Measurements from ENCODE around the gene OTUB1. TPM values are rescaled to one million over a fixed set of nuclear protein-coding genes. Genes with fewer than 3 reads are reported as not detected.

Gene OTUB1
- total and polyA plus RNA-seq, 2 donors (not counting 1 experiment from before 2014, with no cell fraction given) = 78.2 to 119 TPM

- no peak overlapping the region for H3K4me3 ChIP-seq (ENCODE audit: control extremely low read depth in 1 of 5, extremely low read depth in 1 of 5, insufficient read depth in 1 of 5, low read depth in 2 of 5, low read length in 4 of 5)
- no peaks in the 10 kb centered on the region for H3K79me2 ChIP-seq (ENCODE audit: control insufficient read depth, insufficient read depth, low read length)
- H3K36me3 ChIP-seq (replicated peaks in 1 of 2; ENCODE audit: control extremely low read depth in 1 of 2, control insufficient read depth in 1 of 2, extremely low read depth in 1 of 2, insufficient read depth in 2 of 2, low read length in 1 of 2) = no peaks in the 10 kb centered on the region
- no peaks in the 10 kb centered on the region for H3K4me1 Mint-ChIP-seq
- H3K9me3 ChIP-seq (ENCODE audit: control extremely low read depth in 1 of 3, control insufficient read depth in 2 of 3, insufficient read depth in 1 of 3, low read length in 2 of 3) = no peaks in the 10 kb centered on the region
- H3K27ac ChIP-seq (ENCODE audit: low read length in 2 of 2) = no peak overlapping the region
- DNase-seq = no peak
- H3K27me3 Mint-ChIP-seq = no peaks in the 10 kb centered on the region
- H2AFZ ChIP-seq (ENCODE audit: insufficient read depth, low read depth, low read length, poor library complexity, severe bottlenecking) = no peak overlapping the region
- CTCF ChIA-PET = no interaction called here
- no peak overlapping the region for H3K4me2 ChIP-seq (replicated peaks; ENCODE audit: low read depth, low read length, poor library complexity, severe bottlenecking)
- intact Hi-C loops (cut with micrococcal nuclease) = no loop called here
- H3K27me3 ChIP-seq (replicated peaks in 1 of 4; ENCODE audit: control extremely low read depth in 1 of 4, control insufficient read depth in 3 of 4, insufficient read depth in 4 of 4, low read length in 3 of 4) = no peaks in the 10 kb centered on the region
- H3K4me3 Mint-ChIP-seq = no peak overlapping the region
- no peaks in the 10 kb centered on the region for H4K20me1 ChIP-seq (ENCODE audit: control insufficient read depth, insufficient read depth, low read length, poor library complexity, severe bottlenecking)
- no peaks in the 10 kb centered on the region for H3K4me1 ChIP-seq (ENCODE audit: control insufficient read depth in 2 of 2, insufficient read depth in 2 of 2, low read length in 2 of 2)
- no peak for ATAC-seq (ENCODE audit: low read depth)
- WGBS (ENCODE audit: insufficient coverage) = 92% methylated on average over 7 of the region's 7 CpGs
- H3K9ac ChIP-seq (ENCODE audit: low read length) = no peak overlapping the region
- POLR2A ChIA-PET = no interaction called here
- H3K27ac Mint-ChIP-seq = no peak overlapping the region
- TF ChIP-seq CTCF (IDR thresholded peaks at IDR 0.05) (no peak), EZH2 (IDR thresholded peaks at IDR 0.05; ENCODE audit: borderline replicate concordance, insufficient read depth, low read depth, low read length, poor library complexity, severe bottlenecking) (no peak)
- H3K9me3 Mint-ChIP-seq (ENCODE audit: insufficient read depth) = no peaks in the 10 kb centered on the region
Measured at GRCh38 chr11:64017945-64018224, 31.6 kb downstream of the OTUB1 start.

- H4K20me1 ChIP-seq (ENCODE audit: control insufficient read depth, insufficient read depth, low read length, poor library complexity, severe bottlenecking) = no peaks in the 10 kb centered on the region
- H3K4me3 ChIP-seq (ENCODE audit: control extremely low read depth in 1 of 5, extremely low read depth in 1 of 5, insufficient read depth in 1 of 5, low read depth in 2 of 5, low read length in 4 of 5) = no peak overlapping the region
- Mint-ChIP-seq H3K27me3 (no peaks in the 10 kb centered on the region), H3K27ac (no peak overlapping the region), H3K4me1 (no peaks in the 10 kb centered on the region), H3K9me3 (ENCODE audit: insufficient read depth) (no peaks in the 10 kb centered on the region), H3K4me3 (no peak overlapping the region)
- no peaks in the 10 kb centered on the region for H3K79me2 ChIP-seq (ENCODE audit: control insufficient read depth, insufficient read depth, low read length)
- no peaks in the 10 kb centered on the region for H3K9me3 ChIP-seq (ENCODE audit: control extremely low read depth in 1 of 3, control insufficient read depth in 2 of 3, insufficient read depth in 1 of 3, low read length in 2 of 3)
- no peaks in the 10 kb centered on the region for H3K27me3 ChIP-seq (replicated peaks in 1 of 4; ENCODE audit: control extremely low read depth in 1 of 4, control insufficient read depth in 3 of 4, insufficient read depth in 4 of 4, low read length in 3 of 4)
- no peaks in the 10 kb centered on the region for H3K36me3 ChIP-seq (replicated peaks in 1 of 2; ENCODE audit: control extremely low read depth in 1 of 2, control insufficient read depth in 1 of 2, extremely low read depth in 1 of 2, insufficient read depth in 2 of 2, low read length in 1 of 2)
- POLR2A ChIA-PET = no interaction called here
- 91% methylated on average over 8 of the region's 8 CpGs for WGBS (ENCODE audit: insufficient coverage)
- DNase-seq (no peak), ATAC-seq (ENCODE audit: low read depth) (no peak)
- intact Hi-C loops (cut with micrococcal nuclease) = no loop called here
- no peak overlapping the region for H3K9ac ChIP-seq (ENCODE audit: low read length)
- no peak overlapping the region for H3K4me2 ChIP-seq (replicated peaks; ENCODE audit: low read depth, low read length, poor library complexity, severe bottlenecking)
- H3K4me1 ChIP-seq (ENCODE audit: control insufficient read depth in 2 of 2, insufficient read depth in 2 of 2, low read length in 2 of 2) = no peaks in the 10 kb centered on the region
- CTCF ChIA-PET = interaction anchor here (0.9 kb wide), 1 partner anchor 18 kb away, joined by 3 read pairs; no protein-coding TSS in a partner anchor
- TF ChIP-seq CTCF (IDR thresholded peaks at IDR 0.05) (no peak), EZH2 (IDR thresholded peaks at IDR 0.05; ENCODE audit: borderline replicate concordance, insufficient read depth, low read depth, low read length, poor library complexity, severe bottlenecking) (no peak)
- no peak overlapping the region for H2AFZ ChIP-seq (ENCODE audit: insufficient read depth, low read depth, low read length, poor library complexity, severe bottlenecking)
- H3K27ac ChIP-seq (ENCODE audit: low read length in 2 of 2) = no peak overlapping the region
Measured at GRCh38 chr11:64018310-64018709, 32.1 kb downstream of the OTUB1 start.
